ENCODE results near the gene DHX15. TPM values are rescaled to one million over a fixed set of nuclear protein-coding genes. Genes with fewer than 3 reads are reported as not detected.

The DHX15 gene
- total and polyA plus RNA-seq, 10 of the 15 experiments (the other 5 are each of a cell fraction or from before 2014, with no cell fraction given), result 166 to 269 (median 184) TPM

DNA sequence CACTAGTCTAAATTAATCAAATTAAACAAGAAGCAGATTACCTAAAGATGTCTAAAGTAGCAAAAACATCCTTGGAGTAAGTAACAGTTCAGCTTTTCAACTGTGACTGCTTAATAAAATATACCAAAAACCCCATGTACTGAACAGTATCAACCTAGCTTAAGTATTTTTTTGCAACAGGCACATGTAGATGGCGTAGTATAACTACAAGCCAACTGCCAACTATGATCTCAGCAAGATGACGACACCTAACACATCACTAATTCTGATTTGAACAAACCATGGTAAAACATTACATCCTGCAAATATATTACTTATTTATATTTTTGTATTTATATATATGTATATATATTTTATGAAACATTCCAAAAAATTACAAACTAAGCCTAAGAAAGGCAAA is 24.5 kb downstream of the DHX15 start (continued):
- TF ChIP-seq, protein P1, sequence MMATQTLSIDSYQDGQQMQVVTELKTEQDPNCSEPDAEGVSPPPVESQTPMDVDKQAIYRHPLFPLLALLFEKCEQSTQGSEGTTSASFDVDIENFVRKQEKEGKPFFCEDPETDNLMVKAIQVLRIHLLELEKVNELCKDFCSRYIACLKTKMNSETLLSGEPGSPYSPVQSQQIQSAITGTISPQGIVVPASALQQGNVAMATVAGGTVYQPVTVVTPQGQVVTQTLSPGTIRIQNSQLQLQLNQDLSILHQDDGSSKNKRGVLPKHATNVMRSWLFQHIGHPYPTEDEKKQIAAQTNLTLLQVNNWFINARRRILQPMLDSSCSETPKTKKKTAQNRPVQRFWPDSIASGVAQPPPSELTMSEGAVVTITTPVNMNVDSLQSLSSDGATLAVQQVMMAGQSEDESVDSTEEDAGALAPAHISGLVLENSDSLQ (IDR thresholded peaks at IDR 0.05), result no peak
- TF ChIP-seq BACH1 (IDR thresholded peaks at IDR 0.05; ENCODE audit: borderline replicate concordance) (no peak), ESRRA (IDR thresholded peaks at IDR 0.05; ENCODE audit: low read length) (no peak), TBL1XR1 (IDR thresholded peaks at IDR 0.05; ENCODE audit: low read depth, low read length) (no peak), ZNF384 (IDR thresholded peaks at IDR 0.05; ENCODE audit: borderline replicate concordance, low read depth, low read length) (no peak)
- TF ChIP-seq, protein P2, sequence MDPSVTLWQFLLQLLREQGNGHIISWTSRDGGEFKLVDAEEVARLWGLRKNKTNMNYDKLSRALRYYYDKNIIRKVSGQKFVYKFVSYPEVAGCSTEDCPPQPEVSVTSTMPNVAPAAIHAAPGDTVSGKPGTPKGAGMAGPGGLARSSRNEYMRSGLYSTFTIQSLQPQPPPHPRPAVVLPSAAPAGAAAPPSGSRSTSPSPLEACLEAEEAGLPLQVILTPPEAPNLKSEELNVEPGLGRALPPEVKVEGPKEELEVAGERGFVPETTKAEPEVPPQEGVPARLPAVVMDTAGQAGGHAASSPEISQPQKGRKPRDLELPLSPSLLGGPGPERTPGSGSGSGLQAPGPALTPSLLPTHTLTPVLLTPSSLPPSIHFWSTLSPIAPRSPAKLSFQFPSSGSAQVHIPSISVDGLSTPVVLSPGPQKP (IDR thresholded peaks at IDR 0.05; ENCODE audit: low read depth, low read length), result no peak
- TF ChIP-seq, protein P3, sequence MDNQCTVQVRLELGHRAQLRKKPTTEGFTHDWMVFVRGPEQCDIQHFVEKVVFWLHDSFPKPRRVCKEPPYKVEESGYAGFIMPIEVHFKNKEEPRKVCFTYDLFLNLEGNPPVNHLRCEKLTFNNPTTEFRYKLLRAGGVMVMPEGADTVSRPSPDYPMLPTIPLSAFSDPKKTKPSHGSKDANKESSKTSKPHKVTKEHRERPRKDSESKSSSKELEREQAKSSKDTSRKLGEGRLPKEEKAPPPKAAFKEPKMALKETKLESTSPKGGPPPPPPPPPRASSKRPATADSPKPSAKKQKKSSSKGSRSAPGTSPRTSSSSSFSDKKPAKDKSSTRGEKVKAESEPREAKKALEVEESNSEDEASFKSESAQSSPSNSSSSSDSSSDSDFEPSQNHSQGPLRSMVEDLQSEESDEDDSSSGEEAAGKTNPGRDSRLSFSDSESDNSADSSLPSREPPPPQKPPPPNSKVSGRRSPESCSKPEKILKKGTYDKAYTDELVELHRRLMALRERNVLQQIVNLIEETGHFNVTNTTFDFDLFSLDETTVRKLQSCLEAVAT (IDR thresholded peaks at IDR 0.05), result no peak
